Activated CD8-positive, alpha-beta T cell treated with anti-CD3 and anti-CD28 coated beads, Interleukin-2, amount 10 ng/mL, durations not matched to agents 7 days and 5 days (primary cell): ENCODE results near the gene ONECUT2. TPM values are rescaled to one million over a fixed set of nuclear protein-coding genes. Genes with fewer than 3 reads are reported as not detected.
A peak's percentile ranks its signal among the peaks of the same experiment; 100 is the strongest.

ENCODE experiments used
- ATAC-seq: fragments of 150-1000 bp; cut with Tn5 transposase; one replicate; pipeline ENCODE4 v1.10.0; 2021; ENCODE audit warnings: moderate library complexity
- CTCF ChIA-PET: fragments of 350-600 bp; sonication (Branson Sonifier 250); formaldehyde crosslinking; loops from one replicate; lab custom pipeline; 2021; ENCODE audit warnings: antibody characterized with exemption; lab: Charles Lee
- POLR2A ChIA-PET: fragments of 350-600 bp; sonication (Branson Sonifier 250); formaldehyde crosslinking; loops from one replicate; lab custom pipeline; 2021; ENCODE audit warnings: antibody characterized with exemption; lab: Charles Lee
- DNase-seq: peaks from one replicate; pipeline ENCODE4 v3.0.0-alpha.2; 2020
- H3K27ac Mint-ChIP-seq: one replicate; pipeline ENCODE4 v1.8.0; 2021; ENCODE audit warnings: mild to moderate bottlenecking, mixed read lengths
- H3K27me3 Mint-ChIP-seq: one replicate; pipeline ENCODE4 v1.8.0; 2021; ENCODE audit warnings: low read depth, mixed read lengths
- H3K36me3 Mint-ChIP-seq: one replicate; pipeline ENCODE4 v1.8.0; 2021; ENCODE audit warnings: low read depth, mixed read lengths
- H3K4me1 Mint-ChIP-seq: one replicate; pipeline ENCODE4 v1.8.0; 2021; ENCODE audit warnings: low read depth, mixed read lengths
- H3K4me3 Mint-ChIP-seq: one replicate; pipeline ENCODE4 v1.8.0; 2021; ENCODE audit warnings: mild to moderate bottlenecking, mixed read lengths
- H3K9me3 Mint-ChIP-seq: one replicate; pipeline ENCODE4 v1.8.0; 2022; ENCODE audit warnings: mixed read lengths; ENCODE audit not compliant: insufficient read depth
- total RNA-seq, 2 experiments: library from RNA; stranded (reverse); gene quantifications; one replicate each; pipeline ENCODE4 v1.2.3, GENCODE V29; 2021

ONECUT2 gene
- total RNA-seq, 2 experiments from 2014 or later = not detected

DNA sequence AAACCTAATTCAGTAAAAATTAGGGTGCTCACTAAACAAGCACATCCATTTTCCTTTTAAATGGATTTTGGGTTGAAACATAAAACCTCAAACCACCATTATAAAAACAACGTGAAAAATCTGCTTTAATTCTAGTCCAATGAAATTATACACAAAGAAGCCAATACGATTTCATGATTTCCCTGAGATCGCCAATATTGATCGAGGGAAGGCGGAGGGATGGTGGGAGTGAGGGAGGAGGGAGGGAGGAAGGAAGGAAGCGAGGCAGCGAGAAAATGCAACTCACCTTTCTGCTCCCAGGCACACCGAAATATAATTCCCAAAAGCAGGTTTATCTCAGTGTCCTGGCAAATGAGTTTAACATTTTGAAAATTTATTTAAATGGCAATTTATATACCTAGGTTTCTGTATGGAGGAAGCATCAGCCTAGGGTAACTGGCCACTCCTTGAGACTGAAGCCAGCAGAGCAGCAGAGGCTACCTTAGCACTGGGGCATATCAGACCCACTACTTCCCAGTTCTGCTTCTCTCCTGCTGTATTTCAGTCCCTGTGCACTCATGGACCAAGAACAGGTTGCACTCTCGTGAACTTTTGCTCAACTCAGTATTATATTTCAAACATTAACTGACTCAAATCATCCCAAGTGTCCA is 2.3 kb upstream of the ONECUT2 start:
- Mint-ChIP-seq H3K4me1 (peaks cover 32% of the 10 kb centered on the region), H3K4me3 (no peak overlapping the region), H3K27ac (no peak overlapping the region), H3K36me3 (peaks cover 23% of the 10 kb centered on the region), H3K9me3 (peaks cover 7% of the 10 kb centered on the region), H3K27me3 (peaks cover 77% of the 10 kb centered on the region)
- POLR2A ChIA-PET = no interaction called here
- DNase-seq = no peak
- ATAC-seq = no peak
- CTCF ChIA-PET = no interaction called here

DNA sequence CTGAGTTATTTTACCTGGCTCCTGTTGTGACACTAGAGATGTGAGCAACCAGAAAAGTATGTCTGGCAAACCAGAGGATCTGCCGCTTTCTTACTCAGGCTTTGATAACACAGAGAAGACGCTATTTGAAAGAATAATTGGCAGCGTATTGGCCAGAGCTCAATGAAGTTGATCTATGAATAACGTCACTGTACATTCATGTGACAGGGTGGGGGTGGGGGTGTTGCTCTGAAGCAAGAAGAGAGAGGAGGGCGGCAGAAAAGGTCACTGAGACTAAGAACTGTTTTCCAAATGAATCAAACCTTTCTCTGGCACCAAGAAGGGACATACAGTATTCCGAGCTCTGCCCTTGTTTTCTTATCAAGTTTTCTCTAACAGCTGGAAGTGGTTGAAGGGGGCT is 1.7 kb upstream of the ONECUT2 start:
- CTCF ChIA-PET = no interaction called here
- DNase-seq (no peak), ATAC-seq (no peak)
- Mint-ChIP-seq H3K9me3 (peaks cover 8% of the 10 kb centered on the region), H3K4me3 (peak overlapping the region; percentile 38), H3K4me1 (peaks cover 34% of the 10 kb centered on the region), H3K27me3 (peaks cover 83% of the 10 kb centered on the region), H3K27ac (no peak overlapping the region), H3K36me3 (peaks cover 23% of the 10 kb centered on the region)
- POLR2A ChIA-PET = no interaction called here

DNA sequence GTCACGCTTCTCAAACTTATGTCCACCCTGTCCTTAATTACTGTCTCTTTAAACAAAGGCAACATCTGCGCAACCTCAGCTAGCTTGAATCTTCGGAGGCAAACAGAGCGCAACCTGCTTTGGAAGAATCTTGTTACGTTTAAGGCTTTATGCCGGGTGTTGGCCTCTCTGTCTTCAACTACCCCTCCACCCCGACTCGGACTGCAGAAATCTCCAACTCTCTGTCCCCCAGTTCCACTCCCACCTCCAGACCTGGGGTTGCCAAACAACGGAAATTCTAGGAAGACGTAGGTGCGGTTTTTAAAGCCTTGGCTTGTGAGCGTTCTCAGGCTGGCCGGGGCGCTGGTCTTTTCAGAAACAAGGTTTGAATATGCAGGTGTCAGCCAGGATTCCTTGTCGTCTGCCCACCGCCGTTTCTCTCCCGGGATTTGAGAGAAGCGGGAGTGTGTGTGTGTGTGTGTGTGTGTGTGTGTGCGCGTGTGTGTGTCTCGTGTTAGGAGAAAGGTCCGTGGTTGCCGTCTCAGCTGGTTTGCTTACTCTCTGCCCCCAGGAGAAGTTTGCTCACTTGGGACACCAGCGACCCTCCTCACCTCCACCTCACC is 1.1 kb upstream of the ONECUT2 start:
- ChIA-PET CTCF (no interaction called here), POLR2A (no interaction called here)
- Mint-ChIP-seq H3K27me3 (peaks cover 86% of the 10 kb centered on the region), H3K9me3 (peaks cover 10% of the 10 kb centered on the region), H3K4me3 (peak overlapping the region; percentile 49), H3K36me3 (peaks cover 21% of the 10 kb centered on the region), H3K4me1 (peaks cover 34% of the 10 kb centered on the region), H3K27ac (no peak overlapping the region)
- DNase-seq = no peak
- ATAC-seq = no peak

DNA sequence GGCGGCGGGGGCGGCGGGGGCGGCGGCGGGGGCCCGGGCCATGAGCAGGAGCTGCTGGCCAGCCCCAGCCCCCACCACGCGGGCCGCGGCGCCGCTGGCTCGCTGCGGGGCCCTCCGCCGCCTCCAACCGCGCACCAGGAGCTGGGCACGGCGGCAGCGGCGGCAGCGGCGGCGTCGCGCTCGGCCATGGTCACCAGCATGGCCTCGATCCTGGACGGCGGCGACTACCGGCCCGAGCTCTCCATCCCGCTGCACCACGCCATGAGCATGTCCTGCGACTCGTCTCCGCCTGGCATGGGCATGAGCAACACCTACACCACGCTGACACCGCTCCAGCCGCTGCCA is 644 bp downstream of the ONECUT2 start:
- ChIA-PET CTCF (no interaction called here), POLR2A (no interaction called here)
- DNase-seq (no peak), ATAC-seq (no peak)
- H3K36me3 Mint-ChIP-seq = peaks cover 15% of the 10 kb centered on the region
- peaks cover 3% of the 10 kb centered on the region for H3K9me3 Mint-ChIP-seq
- H3K4me3 Mint-ChIP-seq = peak overlapping the region; percentile 63
- H3K27ac Mint-ChIP-seq = peak overlapping the region; percentile 74
- peaks cover 29% of the 10 kb centered on the region for H3K4me1 Mint-ChIP-seq
- peaks cover 83% of the 10 kb centered on the region for H3K27me3 Mint-ChIP-seq

DNA sequence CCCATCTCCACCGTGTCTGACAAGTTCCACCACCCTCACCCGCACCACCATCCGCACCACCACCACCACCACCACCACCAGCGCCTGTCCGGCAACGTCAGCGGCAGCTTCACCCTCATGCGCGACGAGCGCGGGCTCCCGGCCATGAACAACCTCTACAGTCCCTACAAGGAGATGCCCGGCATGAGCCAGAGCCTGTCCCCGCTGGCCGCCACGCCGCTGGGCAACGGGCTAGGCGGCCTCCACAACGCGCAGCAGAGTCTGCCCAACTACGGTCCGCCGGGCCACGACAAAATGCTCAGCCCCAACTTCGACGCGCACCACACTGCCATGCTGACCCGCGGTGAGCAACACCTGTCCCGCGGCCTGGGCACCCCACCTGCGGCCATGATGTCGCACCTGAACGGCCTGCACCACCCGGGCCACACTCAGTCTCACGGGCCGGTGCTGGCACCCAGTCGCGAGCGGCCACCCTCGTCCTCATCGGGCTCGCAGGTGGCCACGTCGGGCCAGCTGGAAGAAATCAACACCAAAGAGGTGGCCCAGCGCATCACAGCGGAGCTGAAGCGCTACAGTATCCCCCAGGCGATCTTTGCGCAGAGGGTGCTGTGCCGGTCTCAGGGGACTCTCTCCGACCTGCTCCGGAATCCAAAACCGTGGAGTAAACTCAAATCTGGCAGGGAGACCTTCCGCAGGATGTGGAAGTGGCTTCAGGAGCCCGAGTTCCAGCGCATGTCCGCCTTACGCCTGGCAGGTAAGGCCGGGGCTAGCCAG is 1.2 kb downstream of the ONECUT2 start:
- Mint-ChIP-seq H3K36me3 (peaks cover 17% of the 10 kb centered on the region), H3K9me3 (peaks cover 3% of the 10 kb centered on the region), H3K27ac (peak overlapping the region; percentile 74), H3K4me1 (peaks cover 32% of the 10 kb centered on the region), H3K27me3 (peaks cover 83% of the 10 kb centered on the region), H3K4me3 (peak overlapping the region; percentile 63)
- DNase-seq (no peak), ATAC-seq (no peak)
- POLR2A ChIA-PET = interaction anchor here (1.0 kb wide), 1 partner anchor 567 kb away, joined by 3 read pairs; no protein-coding TSS in a partner anchor
- CTCF ChIA-PET = no interaction called here

DNA sequence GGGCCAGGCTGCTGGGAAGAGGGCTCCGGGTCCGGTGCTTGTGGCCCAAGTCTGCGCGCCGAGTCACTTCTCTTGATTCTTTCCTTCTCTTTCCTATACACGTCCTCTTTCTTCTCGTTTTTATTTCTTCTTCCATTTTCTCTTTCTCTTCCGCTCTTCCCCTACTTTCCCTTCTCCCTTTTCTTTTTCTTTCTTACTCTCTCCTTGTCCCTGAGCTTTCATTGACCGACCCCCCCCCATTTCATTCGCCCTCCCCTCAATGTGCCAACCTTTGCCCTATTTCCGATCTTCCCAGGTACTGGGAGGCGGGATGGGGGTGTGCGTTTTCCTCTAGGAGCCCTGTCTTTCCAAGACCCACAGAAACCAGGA is 1.8 kb downstream of the ONECUT2 start:
- peaks cover 35% of the 10 kb centered on the region for H3K4me1 Mint-ChIP-seq
- peak overlapping the region; percentile 63 for H3K4me3 Mint-ChIP-seq
- CTCF ChIA-PET = interaction anchor here (1.5 kb wide), 1 partner anchor 8 kb away, joined by 5 read pairs; no protein-coding TSS in a partner anchor

DNA sequence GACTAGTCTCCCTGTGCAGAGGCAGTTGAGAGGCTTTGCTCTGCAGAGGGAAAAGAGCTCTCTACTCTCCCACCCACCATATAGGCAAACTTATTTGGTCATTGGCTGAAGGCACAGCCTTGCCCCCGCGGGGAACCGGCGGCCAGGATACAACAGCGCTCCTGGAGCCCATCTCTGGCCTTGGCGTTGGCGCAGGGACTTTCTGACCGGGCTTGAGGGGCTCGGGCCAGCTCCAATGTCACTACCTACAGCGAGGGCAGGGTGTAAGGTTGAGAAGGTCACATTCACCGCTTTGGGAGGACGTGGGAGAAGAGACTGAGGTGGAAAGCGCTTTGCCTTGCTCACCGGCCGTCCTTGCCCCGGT is 2.2 kb downstream of the ONECUT2 start:
- Mint-ChIP-seq H3K27me3 (peaks cover 80% of the 10 kb centered on the region), H3K9me3 (peaks cover 3% of the 10 kb centered on the region), H3K36me3 (peaks cover 18% of the 10 kb centered on the region), H3K4me3 (peak overlapping the region; percentile 63), H3K4me1 (peaks cover 35% of the 10 kb centered on the region), H3K27ac (peak overlapping the region; percentile 70)
- ChIA-PET CTCF (interaction anchor here (1.5 kb wide), 2 partner anchors 8 to 569 kb away, joined by 5 read pairs; no protein-coding TSS in a partner anchor), POLR2A (interaction anchor here (1.0 kb wide), 1 partner anchor 568 kb away, joined by 3 read pairs; no protein-coding TSS in a partner anchor)
- DNase-seq = no peak
- ATAC-seq = no peak

More for the DNA sequence above, 1.8 kb downstream of the ONECUT2 start:
- DNase-seq = no peak
- peaks cover 81% of the 10 kb centered on the region for H3K27me3 Mint-ChIP-seq
- H3K36me3 Mint-ChIP-seq = peaks cover 18% of the 10 kb centered on the region
- H3K27ac Mint-ChIP-seq = peak overlapping the region; percentile 70
- peaks cover 3% of the 10 kb centered on the region for H3K9me3 Mint-ChIP-seq
- POLR2A ChIA-PET = interaction anchor here (1.0 kb wide), 1 partner anchor 568 kb away, joined by 3 read pairs; no protein-coding TSS in a partner anchor
- ATAC-seq = no peak

DNA sequence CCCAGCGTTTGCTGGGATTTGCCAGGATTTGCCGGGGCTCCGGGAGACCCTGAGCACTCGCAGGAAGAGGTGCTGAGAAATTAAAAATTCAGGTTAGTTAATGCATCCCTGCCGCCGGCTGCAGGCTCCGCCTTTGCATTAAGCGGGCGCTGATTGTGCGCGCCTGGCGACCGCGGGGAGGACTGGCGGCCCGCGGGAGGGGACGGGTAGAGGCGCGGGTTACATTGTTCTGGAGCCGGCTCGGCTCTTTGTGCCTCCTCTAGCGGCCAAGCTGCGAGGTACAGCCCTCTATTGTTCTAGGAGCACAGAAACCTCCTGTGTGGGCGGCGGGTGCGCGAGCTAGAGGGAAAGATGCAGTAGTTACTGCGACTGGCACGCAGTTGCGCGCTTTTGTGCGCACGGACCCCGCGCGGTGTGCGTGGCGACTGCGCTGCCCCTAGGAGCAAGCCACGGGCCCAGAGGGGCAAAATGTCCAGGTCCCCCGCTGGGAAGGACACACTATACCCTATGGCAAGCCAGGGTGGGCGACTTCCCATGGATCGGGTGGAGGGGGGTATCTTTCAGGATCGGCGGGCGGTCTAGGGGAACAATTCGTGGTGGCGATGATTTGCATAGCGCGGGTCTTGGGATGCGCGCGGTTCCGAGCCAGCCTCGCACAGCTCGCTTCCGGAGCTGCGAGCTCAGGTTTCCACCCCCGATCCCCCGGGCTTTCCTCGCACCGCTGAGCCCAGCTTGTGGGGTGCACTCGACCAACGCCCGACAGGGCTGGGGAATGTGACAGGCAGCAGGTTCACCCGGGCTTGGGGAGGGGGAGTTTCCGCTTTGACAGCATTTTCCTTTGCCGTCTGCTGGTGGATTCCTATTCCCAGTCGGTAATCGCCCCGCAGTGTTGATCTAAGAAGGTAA is 2.8 kb downstream of the ONECUT2 start:
- ATAC-seq = peak; percentile 59

DNA sequence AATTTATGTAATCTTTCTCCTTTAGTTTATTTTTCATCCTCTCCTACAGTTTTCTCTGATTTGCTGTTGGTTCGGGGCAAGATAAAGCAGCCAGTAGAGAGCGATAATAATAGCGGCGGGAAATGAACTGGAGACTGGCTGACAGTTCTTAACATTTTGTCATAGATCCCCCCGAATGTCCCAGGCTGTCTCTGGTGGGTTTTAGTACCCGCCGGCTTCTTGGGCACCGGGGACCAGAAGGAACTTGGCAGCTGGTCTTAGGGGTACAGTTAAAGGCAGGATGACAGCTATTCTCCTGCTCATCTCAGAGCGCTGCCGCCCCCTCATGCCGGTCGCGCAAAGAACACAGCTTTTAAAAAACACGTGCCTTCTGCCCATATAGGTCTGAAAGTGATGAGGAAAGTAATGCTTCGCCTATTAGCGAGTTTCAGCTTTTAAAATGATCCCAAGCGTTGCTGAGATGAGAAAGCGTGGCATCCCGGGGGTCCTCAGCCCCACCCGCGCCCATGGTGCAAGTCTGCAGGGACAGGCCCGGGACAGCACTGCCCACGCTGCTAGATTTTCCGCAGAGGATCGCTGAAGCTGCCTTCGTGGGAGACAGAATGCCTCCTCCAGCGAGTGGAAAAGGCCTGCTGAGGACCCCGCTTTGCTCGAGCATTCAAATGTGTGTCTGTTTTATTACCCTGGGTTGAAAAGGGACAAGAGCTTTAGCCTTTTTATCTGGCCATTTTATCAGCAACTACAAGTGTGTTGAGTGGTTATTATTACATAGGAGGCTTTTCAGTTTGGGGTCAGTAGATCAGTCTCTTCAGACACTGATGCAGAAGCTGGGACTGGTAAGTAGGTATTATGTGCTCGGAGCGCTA is 3.8 kb downstream of the ONECUT2 start:
- peaks cover 83% of the 10 kb centered on the region for H3K27me3 Mint-ChIP-seq
- peaks cover 18% of the 10 kb centered on the region for H3K36me3 Mint-ChIP-seq
- H3K27ac Mint-ChIP-seq = no peak overlapping the region
- peaks cover 34% of the 10 kb centered on the region for H3K4me1 Mint-ChIP-seq
- ChIA-PET CTCF (interaction anchor here (1.5 kb wide), 2 partner anchors 570 kb away, joined by 3 to 5 read pairs; no protein-coding TSS in a partner anchor), POLR2A (no interaction called here)
- peak overlapping the region; percentile 14 for H3K4me3 Mint-ChIP-seq
- ATAC-seq (no peak), DNase-seq (no peak)
- H3K9me3 Mint-ChIP-seq = peaks cover 3% of the 10 kb centered on the region

More for the DNA sequence above, 2.8 kb downstream of the ONECUT2 start:
- peaks cover 83% of the 10 kb centered on the region for H3K27me3 Mint-ChIP-seq
- peak overlapping the region; percentile 63 for H3K4me3 Mint-ChIP-seq
- H3K36me3 Mint-ChIP-seq = peaks cover 18% of the 10 kb centered on the region
- CTCF ChIA-PET = interaction anchor here (0.7 to 1.5 kb wide), 3 partner anchors 9 to 570 kb away, joined by 3 to 5 read pairs (median 5); no protein-coding TSS in a partner anchor
- peak; percentile 54 for DNase-seq
- H3K4me1 Mint-ChIP-seq = peaks cover 35% of the 10 kb centered on the region
- peak overlapping the region; percentile 70 for H3K27ac Mint-ChIP-seq
- POLR2A ChIA-PET = no interaction called here
- H3K9me3 Mint-ChIP-seq = peaks cover 3% of the 10 kb centered on the region

DNA sequence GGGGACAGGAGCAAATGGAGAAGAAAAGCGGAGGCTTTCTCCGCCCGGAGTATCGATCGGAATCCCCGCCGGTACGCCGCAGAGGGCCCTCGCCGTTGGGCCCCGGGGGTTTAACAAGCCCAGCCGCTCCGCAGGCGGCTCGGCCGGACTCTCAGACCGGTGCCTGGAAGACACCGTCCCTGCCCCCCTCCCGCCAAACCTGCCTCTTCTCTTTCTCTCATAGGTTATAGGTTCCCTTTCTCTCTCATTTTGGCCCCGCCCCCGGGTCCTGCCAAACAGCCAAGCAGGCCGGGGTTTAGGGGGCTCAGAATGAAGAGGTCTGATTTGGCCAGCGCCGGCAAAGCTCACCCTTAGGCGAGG is 4.4 kb downstream of the ONECUT2 start:
- no peak overlapping the region for H3K27ac Mint-ChIP-seq
- DNase-seq (no peak), ATAC-seq (no peak)
- ChIA-PET CTCF (interaction anchor here (1.5 kb wide), 1 partner anchor 571 kb away, joined by 3 read pairs; no protein-coding TSS in a partner anchor), POLR2A (no interaction called here)
- no peak overlapping the region for H3K4me3 Mint-ChIP-seq
- H3K4me1 Mint-ChIP-seq = peaks cover 28% of the 10 kb centered on the region
- H3K27me3 Mint-ChIP-seq = peaks cover 77% of the 10 kb centered on the region
- peaks cover 3% of the 10 kb centered on the region for H3K9me3 Mint-ChIP-seq
- H3K36me3 Mint-ChIP-seq = peaks cover 18% of the 10 kb centered on the region
